Tibial nerve (tissue), 4 donors: ENCODE measurements around the gene RMI2.

Source experiments
- CTCF ChIP-seq, 5 experiments: fragments of 200-600 bp in 3 of 5; fragments of 450-650 bp in 2 of 5; sonication (generic) in 3 of 5; IDR thresholded peaks; one replicate each; pipeline ENCODE4 v1.5.1; 2016 to 2019; ENCODE audit warnings: antibody characterized with exemption in 5 of 5, mild to moderate bottlenecking in 3 of 5, moderate library complexity in 2 of 5
- EP300 ChIP-seq, 2 donors: sonication (generic); formaldehyde crosslinking; IDR thresholded peaks; one replicate each; pipeline ENCODE4 v1.6.1; 2017; ENCODE audit warnings: antibody characterized with exemption in 2 of 2, mild to moderate bottlenecking in 1 of 2

GRCh38 chr16:11384184-11384955 lies 39.1 kb downstream of the RMI2 start:
- TF ChIP-seq CTCF (IDR thresholded peaks at IDR 0.05) (no peak), EP300 (IDR thresholded peaks at IDR 0.05) (no peak)
